GM18907 (cell line): ENCODE measurements around the gene MFF.
"Not testable (repeated sequence)": the region's sequence is repeated elsewhere in the genome, so short reads cannot be mapped to it uniquely, and the experiment has no call there.

Experiments used
- ATAC-seq: cut with Tn5 transposase; IDR thresholded peaks from one replicate; pipeline ENCODE4 v1.9.1; 2021; ENCODE audit warnings: mild to moderate bottlenecking, moderate library complexity; ENCODE audit not compliant: unreplicated experiment

MFF gene

DNA sequence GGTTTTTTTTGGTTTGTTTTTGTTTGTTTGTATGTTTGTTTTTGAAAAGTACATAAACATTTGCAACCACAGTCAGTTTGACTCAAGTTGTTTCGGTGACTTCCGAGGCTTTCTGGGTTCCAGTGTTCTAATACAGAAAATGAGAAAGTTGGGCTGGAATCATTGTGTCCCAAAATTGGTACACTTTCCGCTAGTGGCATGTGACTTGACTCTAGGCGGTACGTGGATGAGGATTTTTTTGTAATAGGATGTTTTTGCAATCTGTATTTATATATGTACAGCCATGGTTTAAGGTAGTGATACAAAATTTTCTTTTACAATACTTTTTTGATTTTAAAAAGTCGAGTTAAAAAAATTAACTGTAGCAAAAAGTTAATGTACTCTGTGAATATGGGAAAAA lies 1.7 kb downstream of the MFF start:
- ATAC-seq = no peak

DNA sequence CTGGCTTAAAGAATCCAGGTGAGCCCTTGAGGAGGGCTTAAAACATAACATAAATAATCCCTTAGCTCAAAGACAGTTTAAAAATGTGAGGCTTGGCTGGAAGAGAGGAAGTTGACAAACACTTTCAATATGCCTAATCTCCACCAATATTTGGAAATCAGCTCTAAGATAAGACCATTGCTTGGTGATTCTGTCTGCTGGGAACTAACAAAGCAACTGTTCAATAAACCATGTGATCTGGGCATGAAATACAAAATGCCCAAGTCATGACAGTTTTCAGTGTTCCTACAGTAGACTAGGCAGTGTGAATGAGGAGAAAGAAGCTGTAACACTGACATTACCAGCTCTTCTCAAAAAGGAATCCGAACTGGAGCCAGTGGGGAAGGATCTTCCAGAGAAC lies 10.7 kb downstream of the MFF start:
- no peak for ATAC-seq

DNA sequence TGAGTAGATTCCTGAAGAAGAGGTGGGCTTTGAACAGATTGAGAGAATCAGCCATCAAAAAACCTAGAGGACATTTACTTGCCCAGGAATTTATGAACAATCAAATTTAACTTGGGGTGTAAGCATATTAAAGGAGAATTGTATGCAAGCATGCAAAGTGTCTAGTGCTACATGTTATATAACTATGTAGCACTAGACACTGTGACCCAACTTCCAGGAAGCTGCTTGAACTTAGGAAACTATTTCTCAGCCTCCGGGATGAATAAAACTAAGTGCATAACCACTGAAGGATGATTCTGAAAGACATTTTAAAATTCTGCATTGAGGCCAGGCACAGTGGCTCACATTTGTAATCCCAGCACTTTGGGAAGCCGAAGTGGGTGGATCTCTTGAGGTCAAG lies 12.4 kb downstream of the MFF start:
- ATAC-seq = no peak

DNA sequence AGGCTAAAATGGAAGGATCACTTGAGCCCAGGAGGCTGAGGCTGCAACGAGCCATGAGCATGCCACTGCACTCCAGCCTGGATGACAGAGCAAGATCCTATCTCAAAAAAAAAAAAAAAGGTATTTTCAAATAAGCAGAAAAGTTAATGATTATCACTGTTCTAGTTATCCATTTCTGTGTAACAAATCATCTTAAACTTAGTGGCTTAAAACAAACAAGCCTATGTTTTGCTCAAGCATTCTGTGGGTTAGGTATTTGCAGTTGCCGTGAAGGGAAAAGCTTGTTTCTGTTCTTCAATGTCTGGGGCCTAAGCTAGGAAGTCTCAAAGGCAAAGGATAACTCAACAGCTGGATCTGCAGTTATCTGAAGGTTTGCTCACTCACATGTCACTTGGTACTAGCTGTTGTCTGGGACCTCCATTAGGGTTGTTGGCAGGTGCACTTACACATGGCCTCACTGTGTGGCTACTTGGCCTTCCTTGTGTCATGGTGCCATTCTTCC lies 14.1 kb downstream of the MFF start:
- peak; percentile 53 for ATAC-seq

DNA sequence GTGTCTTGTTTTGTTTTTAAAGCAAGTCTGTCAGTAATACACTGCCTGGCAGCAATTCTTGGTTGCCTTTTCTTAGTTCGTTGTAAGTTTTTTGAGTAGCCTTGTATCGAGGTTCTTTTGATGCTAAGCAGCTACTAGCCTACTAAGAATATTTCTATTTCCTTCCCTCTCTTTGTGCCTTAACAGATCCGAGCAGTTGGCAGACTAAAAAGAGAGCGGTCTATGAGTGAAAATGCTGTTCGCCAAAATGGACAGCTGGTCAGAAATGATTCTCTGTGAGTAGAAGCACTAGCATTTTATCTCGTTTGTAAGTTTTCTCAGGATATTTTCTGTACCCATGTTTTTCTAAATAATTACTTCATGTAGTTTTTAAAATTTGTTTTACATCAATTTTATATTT lies 15.1 kb downstream of the MFF start:
- ATAC-seq = no peak

DNA sequence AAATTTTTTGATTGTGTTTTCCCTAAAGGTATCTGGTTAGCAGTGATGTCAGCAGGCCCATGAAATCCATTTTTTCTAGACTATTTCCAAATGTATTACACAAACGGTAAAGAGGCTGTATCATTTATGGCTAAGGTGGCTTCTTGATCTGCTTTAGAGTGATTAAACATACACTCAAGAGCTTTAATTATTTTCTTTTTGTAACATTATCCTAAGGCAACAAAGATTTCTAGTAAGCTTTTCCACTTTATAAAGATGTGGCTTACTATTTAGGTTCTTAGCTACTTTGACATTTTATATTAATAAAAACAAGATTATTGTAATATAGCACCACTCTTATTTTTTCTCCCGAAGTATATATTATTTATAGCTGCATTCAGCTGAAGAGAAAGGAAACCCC lies 16.5 kb downstream of the MFF start:
- ATAC-seq = no peak

DNA sequence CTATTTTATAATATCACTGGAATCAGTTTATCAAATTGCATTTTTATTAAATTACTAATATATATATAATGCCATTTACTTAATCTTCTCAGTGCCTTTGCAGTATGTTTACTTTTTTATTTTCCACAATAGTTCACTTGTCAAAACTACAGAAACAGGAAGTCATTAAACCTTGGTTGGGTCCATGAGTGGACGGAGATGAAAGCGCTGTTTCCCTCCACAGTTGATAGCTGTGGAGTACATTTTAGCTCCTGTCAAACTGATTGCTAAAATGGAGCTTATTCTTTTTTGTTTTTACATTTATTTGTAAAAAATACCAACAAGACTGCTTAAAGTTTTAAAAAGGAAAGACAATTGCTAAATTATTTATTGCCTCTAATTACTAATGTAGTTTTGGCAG lies 19.2 kb downstream of the MFF start:
- ATAC-seq = no peak

DNA sequence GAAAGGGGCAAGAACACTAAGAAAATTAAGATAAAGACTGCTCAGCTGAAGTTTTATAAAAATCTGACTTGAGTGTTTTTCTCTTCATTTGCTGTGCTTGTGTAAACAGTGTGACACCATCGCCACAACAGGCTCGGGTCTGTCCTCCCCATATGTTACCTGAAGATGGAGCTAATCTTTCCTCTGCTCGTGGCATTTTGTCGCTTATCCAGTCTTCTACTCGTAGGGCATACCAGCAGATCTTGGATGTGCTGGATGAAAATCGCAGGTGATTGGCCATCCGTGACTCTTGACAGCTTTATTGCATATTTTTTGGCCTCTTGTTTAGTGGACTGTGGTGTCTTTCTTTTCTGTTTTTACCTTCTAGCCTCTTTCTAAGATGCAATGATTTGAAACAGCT lies 22.1 kb downstream of the MFF start:
- ATAC-seq = no peak

DNA sequence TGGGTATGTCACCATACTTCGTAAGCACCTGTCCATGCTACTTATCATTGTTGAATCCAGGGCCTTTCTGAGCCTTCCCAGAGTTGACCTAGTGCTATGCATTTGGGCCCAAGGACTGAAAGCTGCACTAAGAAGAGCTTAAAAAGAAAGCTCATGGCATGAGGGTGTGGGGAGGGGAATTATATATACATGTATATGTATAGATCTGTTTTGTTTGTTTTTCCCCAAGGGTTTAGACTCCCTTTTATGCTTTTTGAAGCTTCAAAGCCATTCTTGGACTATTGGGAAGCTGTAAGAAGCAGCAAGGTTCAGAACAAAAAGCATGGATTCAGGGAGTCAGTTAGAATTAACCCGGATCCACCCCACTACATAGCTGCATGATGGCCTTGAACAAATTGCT lies 23.3 kb downstream of the MFF start:
- no peak for ATAC-seq

DNA sequence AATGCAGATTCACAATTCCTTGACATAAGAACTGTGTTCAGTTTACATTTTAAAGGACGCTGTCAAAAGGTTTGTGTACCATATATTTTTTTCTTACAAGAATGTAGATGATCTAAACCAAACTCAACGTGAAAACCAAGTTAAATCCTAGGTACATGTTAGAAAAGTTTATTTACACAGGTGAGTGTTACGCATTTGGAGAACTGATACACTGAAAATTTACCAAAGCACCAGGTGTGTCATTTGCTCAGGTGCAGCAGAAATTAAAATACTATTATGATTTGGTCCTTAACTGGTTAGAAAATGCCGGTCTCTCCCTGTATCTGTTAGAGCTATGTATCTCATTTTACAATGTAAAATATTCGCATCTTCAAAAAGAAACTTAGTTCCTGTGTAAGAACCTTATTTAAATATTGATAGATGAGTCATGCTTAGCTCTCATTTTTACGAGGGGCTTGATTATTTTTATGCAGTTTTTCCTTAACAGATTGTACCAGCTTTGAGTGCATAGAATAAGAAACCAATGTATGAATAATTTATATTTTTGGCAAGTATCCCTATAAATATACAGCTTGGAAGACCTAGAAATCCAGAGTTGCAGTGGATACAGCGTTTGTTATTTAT lies 25.1 kb downstream of the MFF start:
- ATAC-seq = no peak

DNA sequence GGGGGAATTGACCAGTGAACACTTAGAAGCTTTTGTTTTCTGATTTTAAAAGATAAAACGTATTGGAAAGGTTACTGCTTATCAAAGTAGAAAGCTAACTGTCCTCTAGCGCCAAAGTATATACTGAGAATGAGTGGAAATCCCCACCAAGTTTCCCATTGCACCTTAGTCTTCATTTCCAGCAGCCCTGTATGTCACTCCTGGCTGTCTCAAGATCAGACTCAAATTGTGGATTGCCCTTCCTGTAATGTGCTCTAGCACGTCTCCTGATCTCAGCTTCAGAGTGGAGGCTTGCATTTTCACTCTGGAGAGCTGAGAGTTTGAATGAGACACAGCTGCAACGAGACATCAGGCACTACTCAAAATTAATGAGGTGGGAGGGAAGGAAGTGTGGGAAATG lies 26.6 kb downstream of the MFF start:
- peak; percentile 86 for ATAC-seq

DNA sequence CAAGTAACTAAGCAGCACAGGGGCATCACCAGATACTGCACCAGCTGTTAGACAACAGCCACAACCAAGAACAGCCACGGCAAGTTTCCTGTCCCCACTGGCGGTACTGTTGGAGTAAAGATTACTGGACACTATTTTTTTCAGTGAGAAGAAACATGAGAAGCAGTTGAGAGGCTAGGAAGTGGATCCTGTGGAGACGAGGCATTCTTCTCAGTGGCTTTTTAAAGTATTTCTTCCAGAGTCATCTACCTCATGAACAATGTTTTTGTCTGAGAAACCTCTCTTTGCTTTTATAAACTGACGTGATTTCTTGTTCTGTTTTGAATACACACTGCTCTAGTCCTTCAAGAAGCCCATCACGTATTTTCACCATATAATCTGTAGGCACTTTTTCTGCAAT lies 35.3 kb downstream of the MFF start:
- ATAC-seq = no peak

DNA sequence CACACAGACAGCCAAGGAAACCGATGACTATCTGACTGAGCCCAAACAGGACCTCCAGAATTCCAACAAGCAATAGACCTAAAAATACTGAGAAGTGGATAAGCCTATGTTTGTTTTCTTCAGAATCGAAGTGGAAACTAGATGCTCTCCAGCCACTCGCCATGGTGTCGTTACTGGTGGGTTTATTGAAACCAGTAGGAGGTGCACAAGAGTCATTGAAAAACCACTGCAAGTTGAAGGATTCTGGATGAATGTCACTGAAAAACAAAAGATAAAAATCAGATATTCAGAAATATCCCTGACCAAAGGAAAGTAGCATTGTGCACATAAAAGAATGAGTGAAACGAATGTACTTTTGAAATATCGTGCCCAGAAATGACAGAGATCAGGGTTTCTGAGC lies 38.7 kb downstream of the MFF start:
- no peak for ATAC-seq

DNA sequence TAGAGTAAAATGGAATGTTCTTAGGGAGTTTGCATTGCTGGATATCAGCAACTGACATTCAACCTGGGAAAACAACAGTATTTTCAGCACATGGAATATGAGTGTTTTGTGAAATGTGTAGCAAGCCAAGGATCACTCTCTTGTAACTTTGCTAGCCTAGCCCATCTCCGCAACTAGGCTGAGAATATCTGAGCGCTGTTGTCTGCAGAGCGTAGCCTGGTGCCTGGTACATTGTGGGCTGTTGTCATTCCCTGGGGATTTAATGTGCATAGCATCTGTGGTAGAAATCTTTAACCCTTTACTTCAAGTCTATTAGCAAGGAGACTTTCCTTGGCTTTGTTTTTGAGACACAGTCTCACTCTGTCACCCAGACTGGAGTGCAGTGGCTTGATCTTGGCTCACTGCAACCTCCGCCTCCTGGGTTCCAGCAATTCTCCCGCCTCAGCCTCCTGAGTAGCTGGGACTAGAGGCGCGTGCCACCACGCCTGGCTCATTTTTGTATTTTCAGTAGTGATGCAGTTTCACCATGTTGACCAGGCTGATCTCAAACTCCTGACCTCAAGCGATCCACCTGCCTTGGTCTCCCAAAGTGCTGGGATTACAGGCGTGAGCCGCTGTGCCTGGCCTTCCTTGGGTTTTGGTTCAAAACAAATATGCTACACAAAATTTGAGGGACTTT lies 39.7 kb downstream of the MFF start:
- not testable (repeated sequence) for ATAC-seq

DNA sequence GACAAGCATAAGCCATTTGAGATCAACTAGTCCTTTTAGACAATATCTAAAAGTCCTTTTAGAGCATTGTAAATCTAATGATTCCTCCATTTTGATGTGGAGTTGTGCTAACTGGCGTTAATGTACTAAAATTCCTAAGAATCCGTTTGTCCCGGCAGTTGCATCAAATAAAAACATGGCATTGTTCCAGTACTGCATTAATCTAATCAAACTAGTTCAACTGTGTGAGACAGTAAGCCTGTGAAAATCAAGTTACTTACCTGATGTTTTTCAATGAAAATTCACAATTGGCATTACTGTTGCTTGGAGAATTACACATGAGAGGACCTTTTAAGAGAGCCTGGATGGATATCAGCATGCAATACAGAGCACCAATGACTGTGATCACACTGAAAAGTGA lies 40.8 kb downstream of the MFF start:
- no peak for ATAC-seq

DNA sequence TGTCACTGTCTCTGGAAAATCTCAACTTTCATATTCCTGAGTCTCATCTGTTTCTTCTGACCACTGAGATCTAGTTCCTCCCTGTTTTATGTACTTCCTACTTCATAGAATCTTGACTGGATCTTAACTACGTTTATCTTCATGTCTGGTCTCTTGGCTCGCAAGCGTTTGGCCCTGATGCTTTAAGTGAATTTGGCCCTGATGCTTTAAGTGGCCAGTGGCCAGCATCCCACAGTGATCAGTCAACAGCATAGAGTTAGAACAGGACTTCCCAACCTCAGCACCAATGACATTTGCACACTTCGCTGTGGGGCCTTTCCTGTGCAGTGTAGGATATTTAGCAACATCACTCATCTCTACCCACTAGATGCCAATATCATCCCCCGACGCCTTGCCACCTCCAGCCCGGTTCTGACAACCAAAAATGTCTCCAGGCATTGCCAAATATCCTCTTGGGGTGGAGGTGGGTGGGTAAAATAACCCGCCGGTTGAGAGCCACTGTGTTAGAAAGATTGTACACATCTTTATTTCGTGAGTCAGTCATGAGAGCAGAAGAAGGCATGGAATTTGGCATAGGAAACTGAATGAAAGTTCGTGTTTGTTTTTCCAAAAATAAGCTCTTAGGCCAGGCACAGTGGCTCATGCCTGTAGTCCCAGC lies 41.8 kb downstream of the MFF start:
- no peak for ATAC-seq

DNA sequence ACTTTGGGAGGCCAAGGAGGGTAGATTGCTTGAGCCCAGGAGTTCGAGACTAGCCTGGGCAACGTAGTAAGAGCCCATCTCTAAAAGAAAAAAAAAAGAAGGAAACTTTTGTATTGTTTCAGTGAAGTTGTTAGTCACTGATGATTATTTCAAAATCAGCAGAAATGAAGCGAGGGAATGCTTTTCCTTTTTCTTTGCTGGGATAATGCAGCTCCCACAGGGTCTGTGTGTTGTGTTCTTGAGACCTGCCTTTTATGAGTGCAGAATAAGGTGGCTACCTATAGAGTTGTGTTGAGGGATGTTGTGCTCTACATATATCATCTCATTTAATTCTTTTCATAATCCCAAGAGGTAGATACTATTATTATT lies 42.4 kb downstream of the MFF start:
- no peak for ATAC-seq

DNA sequence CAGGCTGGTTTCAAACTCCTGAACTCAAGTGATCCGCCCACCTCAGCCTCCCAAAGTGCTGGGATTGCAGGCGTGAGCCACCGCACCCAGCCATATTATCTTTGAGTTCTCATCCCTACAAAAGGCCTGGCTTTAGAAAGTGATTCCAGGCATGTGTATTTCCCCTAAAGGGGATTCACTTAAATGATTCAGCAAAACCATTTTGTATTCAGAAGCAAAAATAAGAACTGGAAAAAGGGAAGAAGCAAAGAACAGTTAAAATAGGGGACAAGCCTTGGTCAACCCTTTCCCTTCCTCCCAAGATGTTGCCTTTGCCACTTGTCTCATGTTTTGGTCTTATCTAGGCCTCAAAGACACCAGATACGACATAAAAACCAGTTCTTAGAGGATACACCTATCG lies 43.5 kb downstream of the MFF start:
- ATAC-seq = no peak

DNA sequence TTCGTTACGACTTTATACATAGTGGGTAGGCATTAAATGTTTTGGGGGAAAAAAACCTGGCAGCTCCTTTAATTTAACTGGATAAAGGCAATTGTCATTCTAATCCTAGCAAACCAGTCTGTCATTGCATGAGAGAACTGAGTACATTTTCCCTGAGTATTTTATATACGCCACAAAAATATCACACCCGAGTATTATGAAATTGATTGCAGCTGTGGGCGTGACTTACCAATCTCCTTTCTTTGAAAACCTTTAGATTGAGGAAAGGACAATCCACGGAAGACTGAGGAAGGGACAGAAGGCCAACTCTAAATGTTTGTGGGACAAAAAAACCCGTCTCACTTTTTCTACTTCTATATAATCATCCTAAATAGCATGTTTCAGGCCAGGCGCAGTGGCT lies 45.0 kb downstream of the MFF start:
- ATAC-seq = no peak

DNA sequence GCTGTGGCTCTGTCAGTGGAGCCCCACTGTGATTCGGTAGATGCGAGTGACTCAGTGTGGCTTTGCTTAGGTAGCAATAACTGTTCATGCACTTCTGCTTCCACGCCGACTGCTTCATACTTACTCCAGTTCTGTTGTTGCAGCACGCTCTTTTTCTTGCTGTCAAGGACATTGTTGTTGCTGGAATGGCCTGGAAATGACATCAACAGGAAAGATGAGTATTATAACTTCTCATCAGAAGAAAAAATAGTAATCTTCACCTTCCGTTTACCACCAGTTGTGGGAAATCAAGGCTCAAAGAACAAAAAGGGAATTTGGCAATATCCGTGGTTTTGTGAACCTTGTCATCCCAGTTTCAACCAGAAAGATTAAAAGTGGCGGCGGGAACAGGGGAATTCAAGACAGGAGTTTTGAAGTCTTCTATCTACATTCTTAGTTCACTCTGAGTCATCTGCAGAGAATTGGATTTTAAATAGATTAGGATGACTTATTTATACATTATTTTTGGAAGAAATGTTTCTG lies 45.8 kb downstream of the MFF start:
- ATAC-seq = no peak

DNA sequence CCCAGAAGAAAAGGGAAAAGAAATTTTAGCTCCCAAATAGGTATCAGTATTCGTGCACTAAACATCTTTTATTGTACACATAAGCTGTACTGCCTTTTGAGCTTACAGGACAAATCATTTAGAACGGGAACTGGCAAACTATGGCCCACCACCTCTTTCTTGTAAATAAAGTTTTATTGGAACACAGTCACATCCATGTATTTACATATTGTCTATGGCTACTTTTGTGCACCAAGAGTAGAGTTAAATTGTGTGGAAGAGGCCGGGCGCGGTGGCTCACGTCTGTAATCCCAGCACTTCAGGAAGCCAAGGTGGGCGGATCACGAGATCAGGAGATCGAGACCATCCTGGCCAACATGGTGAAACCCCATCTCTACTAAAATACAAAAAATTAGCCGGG lies 48.3 kb downstream of the MFF start:
- no peak for ATAC-seq

DNA sequence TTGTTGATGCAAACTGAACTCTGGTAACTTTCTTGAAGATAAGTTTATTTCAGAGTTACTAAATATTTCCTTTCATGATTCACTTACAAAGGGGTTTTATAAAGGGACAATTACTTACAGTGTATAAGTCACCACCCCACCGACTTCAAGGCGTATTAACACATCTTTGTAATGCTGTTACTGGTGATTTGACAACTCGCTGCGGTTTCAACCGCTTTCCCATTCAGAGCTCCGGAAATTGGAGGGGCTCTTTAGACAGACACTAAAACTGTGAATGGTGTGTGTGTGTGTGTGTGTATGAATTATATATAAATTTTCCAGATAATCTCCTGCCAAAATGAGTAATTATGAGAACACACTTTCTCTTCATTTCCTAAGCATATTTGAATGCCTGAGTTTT lies 49.1 kb downstream of the MFF start:
- no peak for ATAC-seq
